HG03280 (cell line): ENCODE data around the gene KIF5A.
"Not testable (repeated sequence)": the region's sequence is repeated elsewhere in the genome, so short reads cannot be mapped to it uniquely, and the experiment has no call there.

ENCODE experiments used
- ATAC-seq: cut with Tn5 transposase; IDR thresholded peaks from one replicate; pipeline ENCODE4 v1.9.1; 2021; ENCODE audit warnings: mild to moderate bottlenecking, moderate library complexity; ENCODE audit not compliant: unreplicated experiment

Gene KIF5A

DNA sequence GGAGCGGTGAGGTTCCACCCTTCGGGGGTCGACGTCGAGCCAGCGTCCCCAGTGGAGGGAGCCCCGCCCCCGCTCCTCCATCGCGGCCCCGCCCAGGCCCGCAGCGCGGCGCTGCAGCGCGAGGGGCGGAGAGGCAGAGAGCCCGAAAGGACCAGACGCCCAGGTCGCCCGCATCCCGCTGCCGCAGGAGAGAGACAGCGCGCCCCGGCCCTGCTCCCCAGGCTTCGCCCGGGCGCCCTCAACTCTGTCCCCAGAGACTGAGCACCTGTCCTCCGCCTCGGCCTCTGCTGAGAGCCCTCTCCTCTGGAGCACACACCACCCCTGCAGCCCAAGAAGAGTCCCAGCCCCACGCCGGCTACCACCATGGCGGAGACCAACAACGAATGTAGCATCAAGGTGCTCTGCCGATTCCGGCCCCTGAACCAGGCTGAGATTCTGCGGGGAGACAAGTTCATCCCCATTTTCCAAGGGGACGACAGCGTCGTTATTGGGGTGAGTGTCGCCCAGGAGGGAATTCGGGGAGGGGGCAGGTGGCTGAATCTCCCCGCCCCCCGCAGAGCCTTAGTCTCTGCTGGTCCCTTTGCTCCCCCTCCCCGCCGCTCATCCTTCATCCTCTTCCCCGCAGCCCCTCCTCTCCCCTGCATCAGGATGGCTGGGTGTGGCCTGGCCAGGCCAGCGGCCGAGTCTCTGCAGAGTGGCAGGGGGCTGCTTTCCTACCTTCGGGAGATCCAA is at the start of gene KIF5A:
Gene KIF5A, plus strand, starts transcription at position 136 of the 732 bp plus-strand sequence. Its CDS starts 228 bp downstream, at position 364.
- no peak for ATAC-seq

GRCh38 chr12:57500213-57500612 is 49.6 kb upstream of the KIF5A start:
- no peak for ATAC-seq

GRCh38 chr12:57502311-57502969 is 47.4 kb upstream of the KIF5A start:
- not testable (repeated sequence) for ATAC-seq

- not testable (repeated sequence) for ATAC-seq
Measured at GRCh38 chr12:57506541-57506940, 43.3 kb upstream of the KIF5A start.

DNA sequence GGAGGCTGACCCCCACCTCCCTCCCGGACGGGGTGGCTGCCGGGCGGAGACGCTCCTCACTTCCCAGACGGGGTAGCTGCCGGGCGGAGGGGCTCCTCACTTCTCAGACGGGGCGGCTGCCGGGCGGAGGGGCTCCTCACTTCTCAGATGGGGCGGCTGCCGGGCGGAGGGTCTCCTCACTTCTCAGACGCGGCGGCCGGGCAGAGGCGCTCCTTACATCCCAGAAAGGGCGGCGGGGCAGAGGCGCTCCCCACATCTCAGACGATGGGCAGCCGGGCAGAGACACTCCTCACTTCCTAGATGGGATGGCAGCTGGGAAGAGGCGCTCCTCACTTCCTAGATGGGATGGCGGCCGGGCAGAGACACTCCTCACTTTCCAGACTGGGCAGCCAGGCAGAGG is 42.0 kb upstream of the KIF5A start:
- not testable (repeated sequence) for ATAC-seq

GRCh38 chr12:57511161-57511560 is 38.7 kb upstream of the KIF5A start:
- no peak for ATAC-seq

GRCh38 chr12:57511588-57512325 is 38.1 kb upstream of the KIF5A start:
- ATAC-seq: no peak

GRCh38 chr12:57512665-57513064 is 37.2 kb upstream of the KIF5A start:
- ATAC-seq: no peak

GRCh38 chr12:57513266-57513665 is 36.6 kb upstream of the KIF5A start:
- no peak for ATAC-seq

DNA sequence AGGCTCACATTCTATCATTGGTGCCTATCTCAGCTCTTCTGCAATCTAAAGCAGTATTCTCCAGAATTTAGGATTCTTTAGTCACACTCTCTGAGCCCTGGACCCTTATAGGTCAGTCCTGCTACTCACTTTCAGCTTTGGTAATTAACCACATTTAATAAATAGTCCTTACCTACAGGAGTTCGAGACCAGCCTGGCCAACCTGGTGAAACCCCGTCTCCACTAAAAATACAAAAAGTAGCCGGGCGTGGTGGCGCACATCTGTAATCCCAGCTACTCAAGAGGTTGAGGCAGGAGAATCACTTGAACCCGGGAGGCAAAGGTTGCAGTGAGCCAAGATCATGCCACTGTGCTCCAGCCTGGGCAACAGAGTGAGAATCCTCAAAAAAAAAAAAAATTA is 36.2 kb upstream of the KIF5A start:
- ATAC-seq: not testable (repeated sequence)

DNA sequence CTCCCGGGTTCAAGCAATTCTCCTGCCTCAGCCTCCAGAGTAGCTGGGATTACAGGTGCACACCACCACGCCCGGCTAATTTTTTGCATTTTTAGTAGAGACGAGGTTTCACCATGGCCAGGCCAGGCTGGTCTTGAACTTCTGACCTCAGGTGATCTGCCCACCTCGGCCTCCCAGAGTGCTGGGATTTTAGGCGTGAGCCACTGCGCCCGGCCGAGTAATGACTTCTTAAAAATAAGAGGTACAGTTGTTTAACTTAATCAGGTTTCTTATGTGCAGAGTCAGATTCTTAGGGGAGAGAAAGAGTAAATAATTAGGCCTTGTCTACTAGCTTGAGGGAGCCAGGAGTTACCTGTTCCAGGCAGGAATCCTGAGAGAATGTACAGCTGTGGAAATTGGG is 35.6 kb upstream of the KIF5A start:
- ATAC-seq: not testable (repeated sequence)

GRCh38 chr12:57514720-57515407 is 35.0 kb upstream of the KIF5A start:
- ATAC-seq: no peak

- ATAC-seq: no peak
Measured at GRCh38 chr12:57515408-57515933, 34.4 kb upstream of the KIF5A start.

- ATAC-seq: no peak
Measured at GRCh38 chr12:57515934-57516541, 33.8 kb upstream of the KIF5A start.

DNA sequence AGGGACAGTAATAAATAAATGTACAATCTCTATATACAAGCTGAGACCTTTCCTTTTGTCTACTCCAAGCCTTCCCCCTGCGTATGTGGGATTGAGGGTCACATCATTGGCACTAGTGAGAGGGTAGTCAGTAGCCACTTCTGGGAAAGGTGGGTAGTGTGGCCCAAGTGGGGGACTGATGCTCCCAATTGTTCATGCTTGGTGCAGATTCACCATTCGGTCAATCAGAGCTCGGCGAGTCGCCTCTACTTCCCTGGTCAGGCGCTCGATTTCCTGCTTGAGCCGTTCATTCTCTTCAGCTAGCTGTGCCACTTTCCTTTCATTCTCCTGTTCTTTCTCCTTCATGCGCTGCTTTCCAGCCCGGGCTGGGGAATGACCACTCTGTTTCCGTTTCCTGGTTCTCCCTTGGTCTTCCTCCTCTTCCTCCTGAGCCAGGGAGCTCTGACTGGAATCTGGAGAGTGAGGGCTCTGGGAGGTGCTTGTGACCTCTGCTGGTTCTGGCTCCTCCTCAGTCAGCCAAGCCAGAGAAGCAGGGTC is 33.2 kb upstream of the KIF5A start:
- ATAC-seq: no peak

DNA sequence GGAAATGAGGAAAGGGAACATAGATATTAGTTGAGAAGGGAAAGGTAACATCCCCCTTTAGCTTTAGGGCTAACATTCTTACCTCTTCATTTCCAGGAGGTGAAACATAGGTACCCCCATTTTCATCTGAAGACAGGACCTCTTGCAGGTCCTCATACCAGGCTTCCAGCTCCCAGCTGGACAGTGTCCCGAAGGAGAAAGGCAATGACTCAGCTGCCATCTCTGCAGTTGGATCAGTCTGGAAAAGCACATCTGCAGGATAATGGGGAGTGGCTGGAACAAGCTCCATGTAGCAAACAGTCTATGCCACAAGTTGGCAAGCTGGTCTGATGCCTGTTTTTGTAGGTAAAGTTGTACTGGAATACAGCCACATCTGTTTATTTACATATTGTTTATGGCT is 32.7 kb upstream of the KIF5A start:
- no peak for ATAC-seq

GRCh38 chr12:57517718-57518117 is 32.1 kb upstream of the KIF5A start:
- not testable (repeated sequence) for ATAC-seq

- ATAC-seq: no peak
Measured at GRCh38 chr12:57518176-57518919, 31.5 kb upstream of the KIF5A start.
